ENCODE data around the gene MAPK6. TPM values are rescaled to one million over a fixed set of nuclear protein-coding genes. Genes with fewer than 3 reads are reported as not detected.

MAPK6 gene
- total and polyA plus RNA-seq, 2 of the 8 experiments (the other 6 are each of a cell fraction or from before 2014, with no cell fraction given) = 22.6 to 108 TPM

- Histone ChIP-seq H2BK12ac (ENCODE audit: low read depth, low read length) (no peak overlapping the region), H3K4me2 (ENCODE audit: insufficient read depth in 1 of 2, low read depth in 2 of 2, low read length in 2 of 2) (no peak overlapping the region), H3K79me2 (ENCODE audit: control insufficient read depth in 1 of 2, insufficient read depth in 2 of 2, low read length in 2 of 2) (no peaks in the 10 kb centered on the region), H2BK5ac (ENCODE audit: low read depth, low read length) (no peak overlapping the region), H2BK15ac (ENCODE audit: low read length) (no peak overlapping the region), H3K23ac (ENCODE audit: insufficient read length) (no peak overlapping the region), H4K20me1 (replicated peaks in 1 of 2; ENCODE audit: control insufficient read depth in 1 of 2, insufficient read depth in 2 of 2, low read length in 2 of 2) (no peaks in the 10 kb centered on the region), H3K79me1 (ENCODE audit: low read depth, low read length) (no peaks in the 10 kb centered on the region), H3K27ac (ENCODE audit: low read depth, low read length) (no peak overlapping the region), H2BK20ac (ENCODE audit: low read length) (no peak overlapping the region), H4K8ac (ENCODE audit: extremely low read depth, insufficient read depth, low read length) (no peak overlapping the region), H3K23me2 (ENCODE audit: low read depth, low read length) (no peaks in the 10 kb centered on the region), H3K27me3 (replicated peaks in 1 of 4; ENCODE audit: control insufficient read depth in 3 of 4, extremely low read depth in 1 of 4, insufficient read depth in 3 of 4, low read length in 3 of 4) (no peaks in the 10 kb centered on the region), H2AFZ (ENCODE audit: low read length) (no peak overlapping the region), H2AK5ac (ENCODE audit: low read depth, low read length) (no peak overlapping the region), H3K9me3 (ENCODE audit: insufficient read depth in 2 of 2, low read depth in 1 of 2, low read length in 1 of 2) (no peaks in the 10 kb centered on the region), H3K18ac (ENCODE audit: extremely low read depth, low read length) (no peak overlapping the region), H3K4ac (replicated peaks; ENCODE audit: insufficient read length, low read depth, low read length) (no peak overlapping the region), H2BK120ac (replicated peaks; ENCODE audit: low read depth, low read length) (no peak overlapping the region), H3K4me3 (ENCODE audit: extremely low read depth in 1 of 4, insufficient read depth in 2 of 4, low read depth in 3 of 4, low read length in 4 of 4) (no peak overlapping the region), H3K4me1 (replicated peaks in 1 of 4; ENCODE audit: control insufficient read depth in 3 of 4, insufficient read depth in 4 of 4, low read length in 3 of 4) (peaks cover 0 to 2% (median 0%) of the 10 kb centered on the region in 4 experiments; a peak in 1 of 7 replicates), H3K14ac (ENCODE audit: insufficient read length) (no peak overlapping the region), H3K36me3 (ENCODE audit: control insufficient read depth in 2 of 4, insufficient read depth in 4 of 4, low read length in 3 of 4) (peaks cover 0 to 6% (median 1%) of the 10 kb centered on the region in 4 experiments; a peak in 2 of 8 replicates), H4K91ac (replicated peaks; ENCODE audit: insufficient read length, low read length) (no peak overlapping the region), H4K5ac (ENCODE audit: insufficient read length, low read depth, low read length) (no peak overlapping the region), H3K56ac (replicated peaks; ENCODE audit: insufficient read length, low read depth, low read length) (no peak overlapping the region), H3K9ac (replicated peaks in 1 of 4; ENCODE audit: extremely low read depth in 1 of 4, low read depth in 3 of 4, low read length in 3 of 4) (no peak overlapping the region)
- TF ChIP-seq EZH2 (IDR thresholded peaks at IDR 0.05; ENCODE audit: low read depth, low read length, severe bottlenecking) = no peak
- no peak for TF ChIP-seq JUN (IDR thresholded peaks at IDR 0.05; ENCODE audit: low read depth, low read length)
- TF ChIP-seq RXRA (IDR thresholded peaks at IDR 0.05; ENCODE audit: insufficient read depth, low read depth, low read length) = no peak
- TF ChIP-seq SAP30 (IDR thresholded peaks at IDR 0.05; ENCODE audit: insufficient read depth, insufficient replicate concordance, low read length) = no peak
- no peak for TF ChIP-seq ATF3 (IDR thresholded peaks at IDR 0.05; ENCODE audit: insufficient read depth, low read depth, low read length)
- TF ChIP-seq CHD2 (IDR thresholded peaks at IDR 0.05; ENCODE audit: low read length) = no peak
- no peak for TF ChIP-seq CBX5 (IDR thresholded peaks at IDR 0.05; ENCODE audit: low read depth, low read length)
- no peak for TF ChIP-seq SUZ12 (IDR thresholded peaks at IDR 0.05; ENCODE audit: low read length)
- no peak for TF ChIP-seq KDM5A (IDR thresholded peaks at IDR 0.05; ENCODE audit: low read length)
- TF ChIP-seq EGR1 (IDR thresholded peaks at IDR 0.05; ENCODE audit: borderline replicate concordance, low read depth, low read length) = no peak
- TF ChIP-seq KDM1A (IDR thresholded peaks at IDR 0.05; ENCODE audit: borderline replicate concordance, low read length) = no peak
- no peak for TF ChIP-seq TEAD4 (IDR thresholded peaks at IDR 0.05; ENCODE audit: low read depth, low read length)
- ChIA-PET POLR2A (ENCODE audit: partially characterized antibody) (interaction anchor here (1.0 to 1.6 kb wide), 6 partner anchors 9 to 98 kb away, joined by 3 to 4 read pairs (median 3); partner anchors contain the start of genes BCL2L10 and LEO1), CTCF (ENCODE audit: partially characterized antibody) (interaction anchor here (0.6 to 7.1 kb wide), 13 partner anchors 9 to 286 kb away, joined by 3 to 55 read pairs (median 4); no protein-coding TSS in a partner anchor)
- no peak for FAIRE-seq
- WGBS, 2 experiments (ENCODE audit: extremely low coverage in 1 of 2, insufficient coverage in 1 of 2, insufficient read length in 1 of 2, insufficient replicate concordance in 2 of 2, low coverage in 1 of 2, low lambda C conversion rate in 2 of 2, missing lambda C conversion rate in 1 of 2) = 97% methylated on average over 5 of the region's 5 CpGs; no CpG with 5 or more reads in 1 of the 2 experiments
- DNase-seq (ENCODE audit: low read depth in 1 of 2, low spot score in 2 of 2) = no peak
These were observed 50.5 kb downstream of the MAPK6 start for GRCh38 chr15:52069559-52069958.

Data from H1 (cell line).